Measurements from ENCODE around the gene KLHL3. TPM values are rescaled to one million over a fixed set of nuclear protein-coding genes. Genes with fewer than 3 reads are reported as not detected.

KLHL3 gene
- total RNA-seq, 1 donor from 2014 or later, result 6.8 TPM

DNA sequence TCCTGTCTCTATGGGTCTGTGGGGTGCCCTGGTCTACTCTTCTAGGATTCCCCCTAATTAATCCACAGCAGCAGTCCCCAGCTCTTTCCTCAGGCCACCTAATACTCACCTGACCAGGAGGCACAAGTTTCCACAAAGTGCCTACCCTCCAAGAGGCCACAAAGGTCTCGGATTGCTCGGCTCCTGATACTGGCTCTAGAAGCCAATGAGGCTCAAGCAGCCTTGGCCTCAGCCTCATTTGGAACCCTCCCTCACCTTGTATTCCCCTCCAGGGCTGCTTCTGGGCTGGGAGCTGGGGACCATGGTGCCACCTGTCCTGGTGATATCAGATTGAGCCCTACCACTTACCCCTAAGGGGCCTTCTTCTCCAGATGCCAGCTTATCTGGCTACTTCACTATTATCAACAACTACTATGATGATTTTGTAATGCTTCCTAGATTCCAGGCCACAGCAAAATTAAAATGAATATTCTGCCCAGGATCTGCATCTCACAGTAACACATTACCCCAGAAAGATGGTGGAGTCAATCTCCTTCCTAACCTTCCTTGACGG is 133.1 kb downstream of the KLHL3 start:
- H3K27me3 ChIP-seq, result peaks cover 16% of the 10 kb centered on the region

DNA sequence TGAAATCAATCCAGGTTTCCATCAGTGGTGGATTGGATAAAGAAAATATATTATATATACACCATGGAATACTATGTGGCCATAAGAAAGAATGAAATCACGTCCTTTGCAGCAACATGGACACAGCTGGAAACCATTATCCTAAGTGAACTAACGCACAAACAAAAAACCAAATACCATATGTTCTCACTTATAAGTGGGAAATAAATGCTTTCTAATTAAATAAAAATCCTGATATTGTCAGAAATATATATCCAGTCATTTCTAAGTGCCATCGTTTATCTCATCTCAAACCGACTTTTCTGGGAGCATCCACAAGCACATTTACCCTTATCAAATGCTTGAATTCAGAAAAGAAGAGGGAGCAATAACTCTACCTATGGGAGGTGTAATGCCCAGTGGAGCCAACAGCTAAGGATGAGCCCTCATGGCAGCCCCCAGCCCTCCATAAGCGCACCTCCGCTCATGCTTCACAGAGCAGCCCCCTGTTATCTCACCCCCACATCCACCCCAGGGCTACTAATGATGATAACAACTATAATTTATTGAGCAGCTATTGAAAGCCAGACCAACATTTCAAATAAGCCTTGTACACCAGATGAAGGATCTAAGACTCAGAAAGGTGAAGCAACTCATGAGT is 135.0 kb downstream of the KLHL3 start:
- no peaks in the 10 kb centered on the region for H3K36me3 ChIP-seq
- peaks cover 8% of the 10 kb centered on the region for H3K27me3 ChIP-seq
- H3K4me1 ChIP-seq, result no peaks in the 10 kb centered on the region
- H3K9me3 ChIP-seq, result no peaks in the 10 kb centered on the region
- H3K4me3 ChIP-seq, result no peak overlapping the region
- ATAC-seq, result no peak
- no peak overlapping the region for H3K27ac ChIP-seq
- intact Hi-C loops (cut with DNase I), result no loop called here
- TF ChIP-seq, protein P1, sequence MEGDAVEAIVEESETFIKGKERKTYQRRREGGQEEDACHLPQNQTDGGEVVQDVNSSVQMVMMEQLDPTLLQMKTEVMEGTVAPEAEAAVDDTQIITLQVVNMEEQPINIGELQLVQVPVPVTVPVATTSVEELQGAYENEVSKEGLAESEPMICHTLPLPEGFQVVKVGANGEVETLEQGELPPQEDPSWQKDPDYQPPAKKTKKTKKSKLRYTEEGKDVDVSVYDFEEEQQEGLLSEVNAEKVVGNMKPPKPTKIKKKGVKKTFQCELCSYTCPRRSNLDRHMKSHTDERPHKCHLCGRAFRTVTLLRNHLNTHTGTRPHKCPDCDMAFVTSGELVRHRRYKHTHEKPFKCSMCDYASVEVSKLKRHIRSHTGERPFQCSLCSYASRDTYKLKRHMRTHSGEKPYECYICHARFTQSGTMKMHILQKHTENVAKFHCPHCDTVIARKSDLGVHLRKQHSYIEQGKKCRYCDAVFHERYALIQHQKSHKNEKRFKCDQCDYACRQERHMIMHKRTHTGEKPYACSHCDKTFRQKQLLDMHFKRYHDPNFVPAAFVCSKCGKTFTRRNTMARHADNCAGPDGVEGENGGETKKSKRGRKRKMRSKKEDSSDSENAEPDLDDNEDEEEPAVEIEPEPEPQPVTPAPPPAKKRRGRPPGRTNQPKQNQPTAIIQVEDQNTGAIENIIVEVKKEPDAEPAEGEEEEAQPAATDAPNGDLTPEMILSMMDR (IDR thresholded peaks at IDR 0.05), result no peak
- no peak for DNase-seq

More for the DNA sequence above, 133.1 kb downstream of the KLHL3 start:
- H3K27ac ChIP-seq, result no peak overlapping the region
- H3K4me3 ChIP-seq, result no peak overlapping the region
- TF ChIP-seq, protein P1 (IDR thresholded peaks at IDR 0.05), result no peak
- no peaks in the 10 kb centered on the region for H3K9me3 ChIP-seq
- no peak for DNase-seq
- no peaks in the 10 kb centered on the region for H3K4me1 ChIP-seq
- H3K36me3 ChIP-seq, result no peaks in the 10 kb centered on the region
- intact Hi-C loops (cut with DNase I), result no loop called here
- ATAC-seq, result no peak

DNA sequence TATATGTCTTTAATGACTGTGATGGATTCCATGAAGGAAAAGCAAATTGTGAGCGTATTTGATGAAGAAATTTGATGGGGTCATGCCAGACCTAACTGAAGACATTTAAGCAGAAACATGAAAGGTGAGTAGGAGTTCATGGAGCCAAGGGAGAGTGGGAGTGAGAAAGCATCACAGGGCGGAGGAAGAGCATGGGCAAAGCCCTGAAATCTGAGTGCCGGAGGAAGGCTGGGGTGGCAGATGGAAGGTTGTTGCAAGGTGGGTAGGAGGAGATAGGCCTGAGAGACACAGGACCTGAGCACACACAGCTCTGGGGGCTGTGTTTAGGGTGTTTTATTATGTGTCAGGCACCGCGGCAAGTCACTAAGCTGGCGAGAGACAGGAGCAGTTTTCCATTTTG is 136.4 kb downstream of the KLHL3 start:
- intact Hi-C loops (cut with DNase I), result no loop called here
- no peaks in the 10 kb centered on the region for H3K4me1 ChIP-seq
- ATAC-seq, result no peak
- no peaks in the 10 kb centered on the region for H3K9me3 ChIP-seq
- TF ChIP-seq, protein P1 (IDR thresholded peaks at IDR 0.05), result no peak
- H3K27ac ChIP-seq, result no peak overlapping the region
- no peak for DNase-seq
- H3K27me3 ChIP-seq, result peaks cover 8% of the 10 kb centered on the region
- no peaks in the 10 kb centered on the region for H3K36me3 ChIP-seq
- no peak overlapping the region for H3K4me3 ChIP-seq

DNA sequence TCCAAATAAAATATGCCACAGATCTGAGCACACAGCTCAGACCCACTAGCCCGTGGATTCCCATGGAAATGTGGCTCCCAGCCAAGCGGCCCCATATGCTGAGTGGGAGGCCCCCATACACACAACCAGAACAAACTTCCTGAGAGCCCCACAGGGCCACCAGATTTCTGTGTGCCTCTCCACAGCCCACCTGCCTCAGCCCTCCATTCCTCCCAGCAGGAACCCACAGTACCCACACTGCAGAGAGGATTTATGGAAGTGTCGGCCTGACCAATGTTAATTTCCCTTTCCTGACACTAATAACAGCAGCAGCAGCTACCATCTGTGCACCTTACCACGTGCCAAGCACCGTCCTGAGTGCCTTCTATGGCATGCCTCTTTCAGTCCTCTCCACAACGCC is 137.5 kb downstream of the KLHL3 start:
- no peak overlapping the region for H3K4me3 ChIP-seq
- no peak for ATAC-seq
- no peak overlapping the region for H3K27ac ChIP-seq
- H3K27me3 ChIP-seq, result peaks cover 8% of the 10 kb centered on the region
- no peaks in the 10 kb centered on the region for H3K36me3 ChIP-seq
- H3K9me3 ChIP-seq, result no peaks in the 10 kb centered on the region
- H3K4me1 ChIP-seq, result no peaks in the 10 kb centered on the region
- intact Hi-C loops (cut with DNase I), result no loop called here
- no peak for DNase-seq
- TF ChIP-seq, protein P1 (IDR thresholded peaks at IDR 0.05), result no peak

DNA sequence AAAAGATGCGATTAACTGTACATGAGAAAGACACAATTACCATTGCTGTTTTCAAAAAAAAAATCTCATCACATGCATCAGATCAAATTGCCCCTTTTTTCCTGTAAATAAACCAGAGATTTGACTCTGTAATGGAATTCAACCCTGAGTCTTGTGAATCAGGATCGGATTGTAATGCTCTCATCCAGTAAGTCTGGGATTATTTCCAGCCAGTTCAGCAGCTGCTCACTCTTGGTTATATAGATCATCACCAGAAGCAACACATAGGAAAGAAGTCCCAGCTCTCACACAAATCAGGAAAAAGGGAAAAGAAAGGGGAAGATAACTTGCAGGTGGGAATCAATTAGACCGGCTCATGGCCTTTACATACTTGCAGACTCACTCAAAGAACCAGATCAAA is 138.9 kb downstream of the KLHL3 start:
- intact Hi-C loops (cut with DNase I), result no loop called here
- no peak overlapping the region for H3K27ac ChIP-seq
- DNase-seq, result no peak
- no peak for ATAC-seq
- peaks cover 8% of the 10 kb centered on the region for H3K27me3 ChIP-seq
- TF ChIP-seq, protein P1 (IDR thresholded peaks at IDR 0.05), result no peak
- no peaks in the 10 kb centered on the region for H3K4me1 ChIP-seq
- no peaks in the 10 kb centered on the region for H3K36me3 ChIP-seq
- H3K4me3 ChIP-seq, result no peak overlapping the region
- no peaks in the 10 kb centered on the region for H3K9me3 ChIP-seq

Measured in upper lobe of right lung (tissue), 1 donor.